Measurements from ENCODE around the gene LGALS7B. TPM values are rescaled to one million over a fixed set of nuclear protein-coding genes. Genes with fewer than 3 reads are reported as not detected.

The LGALS7B gene
- total and polyA plus RNA-seq, 2 of the 8 experiments (the other 6 are each of a cell fraction or from before 2014, with no cell fraction given): 3.6 TPM; not detected in 1

GRCh38 chr19:38837656-38838121, 48.7 kb downstream of the LGALS7B start:
- no peak overlapping the region for H2BK120ac ChIP-seq (replicated peaks; ENCODE audit: low read depth, low read length)
- peaks cover 3% of the 10 kb centered on the region; the same call in 1 of the 2 replicates for H3K79me1 ChIP-seq (ENCODE audit: low read depth, low read length)
- no peak overlapping the region for H2AFZ ChIP-seq (ENCODE audit: low read length)
- H3K27ac ChIP-seq (ENCODE audit: low read depth, low read length): no peak overlapping the region
- H4K20me1 ChIP-seq (replicated peaks in 1 of 2; ENCODE audit: control insufficient read depth in 1 of 2, insufficient read depth in 2 of 2, low read length in 2 of 2): peaks cover 22 to 34% of the 10 kb centered on the region in 2 experiments
- H3K79me2 ChIP-seq (ENCODE audit: control insufficient read depth in 1 of 2, insufficient read depth in 2 of 2, low read length in 2 of 2): peaks cover 0 to 15% of the 10 kb centered on the region in 2 experiments; a peak in 2 of 4 replicates
- H4K5ac ChIP-seq (ENCODE audit: insufficient read length, low read depth, low read length): no peak overlapping the region
- H3K4me3 ChIP-seq (ENCODE audit: extremely low read depth in 1 of 4, insufficient read depth in 2 of 4, low read depth in 3 of 4, low read length in 4 of 4): no peak overlapping the region
- H2BK15ac ChIP-seq (ENCODE audit: low read length): no peak overlapping the region
- no peak overlapping the region for H3K4ac ChIP-seq (replicated peaks; ENCODE audit: insufficient read length, low read depth, low read length)
- no peak overlapping the region for H2BK20ac ChIP-seq (ENCODE audit: low read length)
- H3K4me1 ChIP-seq (replicated peaks in 1 of 4; ENCODE audit: control insufficient read depth in 3 of 4, insufficient read depth in 4 of 4, low read length in 3 of 4): no peaks in the 10 kb centered on the region
- no peak overlapping the region for H3K14ac ChIP-seq (ENCODE audit: insufficient read length)
- no peak overlapping the region for H3K4me2 ChIP-seq (ENCODE audit: insufficient read depth in 1 of 2, low read depth in 2 of 2, low read length in 2 of 2)
- ChIA-PET POLR2A (ENCODE audit: partially characterized antibody) (interaction anchor here (0.6 to 14.2 kb wide), 21 partner anchors 8 to 504 kb away, joined by 3 to 376 read pairs (median 3); partner anchors contain the start of genes CCER2, HNRNPL, MRPS12 and NFKBIB), CTCF (ENCODE audit: partially characterized antibody) (interaction anchor here (1.2 to 1.5 kb wide), 4 partner anchors 9 to 92 kb away, joined by 3 to 4 read pairs (median 3); partner anchors contain the start of genes MRPS12 and SARS2)
- H2BK5ac ChIP-seq (ENCODE audit: low read depth, low read length): no peak overlapping the region
- no peak overlapping the region; a peak in 1 of 7 replicates for H3K9ac ChIP-seq (replicated peaks in 1 of 4; ENCODE audit: extremely low read depth in 1 of 4, low read depth in 3 of 4, low read length in 3 of 4)
- no peaks in the 10 kb centered on the region for H3K27me3 ChIP-seq (replicated peaks in 1 of 4; ENCODE audit: control insufficient read depth in 3 of 4, extremely low read depth in 1 of 4, insufficient read depth in 3 of 4, low read length in 3 of 4)
- TF ChIP-seq SP1 (IDR thresholded peaks at IDR 0.05; ENCODE audit: low read depth, low read length) (no peak), CREB1 (IDR thresholded peaks at IDR 0.05) (no peak), FOSL1 (IDR thresholded peaks at IDR 0.05; ENCODE audit: insufficient read depth, low read depth, low read length) (no peak)
- H2BK12ac ChIP-seq (ENCODE audit: low read depth, low read length): no peak overlapping the region
- FAIRE-seq (no peak), DNase-seq (ENCODE audit: low read depth in 1 of 2, low spot score in 2 of 2) (no peak)
- H3K9me3 ChIP-seq (ENCODE audit: insufficient read depth in 2 of 2, low read depth in 1 of 2, low read length in 1 of 2): no peaks in the 10 kb centered on the region
- H2AK5ac ChIP-seq (ENCODE audit: low read depth, low read length): no peak overlapping the region
- H3K23me2 ChIP-seq (ENCODE audit: low read depth, low read length): no peaks in the 10 kb centered on the region
- H3K56ac ChIP-seq (replicated peaks; ENCODE audit: insufficient read length, low read depth, low read length): no peak overlapping the region
- no peak overlapping the region for H4K91ac ChIP-seq (replicated peaks; ENCODE audit: insufficient read length, low read length)
- H3K23ac ChIP-seq (ENCODE audit: insufficient read length): no peak overlapping the region
- no peak overlapping the region for H3K18ac ChIP-seq (ENCODE audit: extremely low read depth, low read length)
- H3K36me3 ChIP-seq (ENCODE audit: control insufficient read depth in 2 of 4, insufficient read depth in 4 of 4, low read length in 3 of 4): peaks cover 61 to 74% (median 68%) of the 10 kb centered on the region in 4 experiments
- WGBS, 2 experiments (ENCODE audit: extremely low coverage in 1 of 2, insufficient coverage in 1 of 2, insufficient read length in 1 of 2, insufficient replicate concordance in 2 of 2, low coverage in 1 of 2, low lambda C conversion rate in 2 of 2, missing lambda C conversion rate in 1 of 2): 89% methylated on average over 7 of the region's 7 CpGs; no CpG with 5 or more reads in 1 of the 2 experiments
- no peak overlapping the region for H4K8ac ChIP-seq (ENCODE audit: extremely low read depth, insufficient read depth, low read length)
